HFFc6 (cell line): Measurements from ENCODE around the gene STAT5A. TPM values are rescaled to one million over a fixed set of nuclear protein-coding genes. Genes with fewer than 3 reads are reported as not detected.

Source experiments
- DNase-seq: peaks from one replicate; pipeline ENCODE4 v3.0.0-alpha.2; 2018
- H3K27ac Mint-ChIP-seq: 2 replicates; pipeline ENCODE4 v1.8.0; 2020; ENCODE audit warnings: mild to moderate bottlenecking, mixed read lengths
- H3K27me3 Mint-ChIP-seq: 2 replicates; pipeline ENCODE4 v1.8.0; 2021; ENCODE audit warnings: mild to moderate bottlenecking, moderate library complexity, mixed read lengths; ENCODE audit not compliant: insufficient read depth
- H3K36me3 Mint-ChIP-seq: 2 replicates; pipeline ENCODE4 v1.8.0; 2021; ENCODE audit warnings: low read depth, mixed read lengths
- H3K4me1 Mint-ChIP-seq: 2 replicates; pipeline ENCODE4 v1.8.0; 2020; ENCODE audit warnings: low read depth, mixed read lengths
- H3K4me3 Mint-ChIP-seq: 2 replicates; pipeline ENCODE4 v1.8.0; 2020; ENCODE audit warnings: mild to moderate bottlenecking, moderate library complexity, mixed read lengths
- H3K9me3 Mint-ChIP-seq: 2 replicates; pipeline ENCODE4 v1.8.0; 2020; ENCODE audit warnings: mild to moderate bottlenecking, mixed read lengths
- total RNA-seq, 6 experiments: library from RNA; stranded (reverse); fragmentation: NEBNext Ultra II Directional; extraction: Animal tissue kit (Norgen Biotek cat#: 25700); gene quantifications; 2 replicates in 1 of 6; 3 replicates in 5 of 6; pipeline ENCODE4 v1.2.3, GENCODE V29; 2021
- TF ChIP-seq, protein P1 (sequence below): fragments of 200-600 bp; sonication (generic); IDR thresholded peaks from 2 replicates; pipeline ENCODE4 v1.5.0; 2021; ENCODE audit warnings: antibody characterized with exemption, mild to moderate bottlenecking

Gene STAT5A
- total RNA-seq, 6 experiments from 2014 or later = 0.27 to 1.0 (median 0.53) TPM

DNA sequence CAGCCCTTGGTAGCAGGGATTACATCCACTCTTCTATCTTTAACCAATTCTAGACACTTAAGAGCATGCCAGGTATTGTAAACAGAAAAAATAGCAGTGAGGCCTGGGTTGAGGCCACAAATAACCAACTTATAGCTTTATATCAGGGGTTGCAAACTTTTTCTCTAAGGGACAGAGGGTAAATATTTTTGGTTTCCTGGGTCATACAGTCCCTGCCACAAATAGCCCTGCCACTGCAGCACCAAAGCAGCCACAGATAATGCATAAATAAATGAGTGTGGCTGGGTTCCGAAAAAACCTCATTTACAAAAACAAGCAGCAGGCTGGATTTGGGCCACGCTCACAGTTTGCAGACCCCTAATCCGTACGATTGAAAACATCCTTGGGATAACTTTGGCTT lies 53.3 kb downstream of the STAT5A start:
- no peak for DNase-seq
- Mint-ChIP-seq H3K4me3 (no peak overlapping the region), H3K4me1 (peaks cover 41% of the 10 kb centered on the region), H3K36me3 (peaks cover 41% of the 10 kb centered on the region), H3K27ac (peak overlapping the region; percentile 15; the same call in 1 of the 2 replicates), H3K9me3 (no peaks in the 10 kb centered on the region), H3K27me3 (peaks cover 3% of the 10 kb centered on the region; the same call in 1 of the 2 replicates)
- TF ChIP-seq, protein P1, sequence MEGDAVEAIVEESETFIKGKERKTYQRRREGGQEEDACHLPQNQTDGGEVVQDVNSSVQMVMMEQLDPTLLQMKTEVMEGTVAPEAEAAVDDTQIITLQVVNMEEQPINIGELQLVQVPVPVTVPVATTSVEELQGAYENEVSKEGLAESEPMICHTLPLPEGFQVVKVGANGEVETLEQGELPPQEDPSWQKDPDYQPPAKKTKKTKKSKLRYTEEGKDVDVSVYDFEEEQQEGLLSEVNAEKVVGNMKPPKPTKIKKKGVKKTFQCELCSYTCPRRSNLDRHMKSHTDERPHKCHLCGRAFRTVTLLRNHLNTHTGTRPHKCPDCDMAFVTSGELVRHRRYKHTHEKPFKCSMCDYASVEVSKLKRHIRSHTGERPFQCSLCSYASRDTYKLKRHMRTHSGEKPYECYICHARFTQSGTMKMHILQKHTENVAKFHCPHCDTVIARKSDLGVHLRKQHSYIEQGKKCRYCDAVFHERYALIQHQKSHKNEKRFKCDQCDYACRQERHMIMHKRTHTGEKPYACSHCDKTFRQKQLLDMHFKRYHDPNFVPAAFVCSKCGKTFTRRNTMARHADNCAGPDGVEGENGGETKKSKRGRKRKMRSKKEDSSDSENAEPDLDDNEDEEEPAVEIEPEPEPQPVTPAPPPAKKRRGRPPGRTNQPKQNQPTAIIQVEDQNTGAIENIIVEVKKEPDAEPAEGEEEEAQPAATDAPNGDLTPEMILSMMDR = no peak

DNA sequence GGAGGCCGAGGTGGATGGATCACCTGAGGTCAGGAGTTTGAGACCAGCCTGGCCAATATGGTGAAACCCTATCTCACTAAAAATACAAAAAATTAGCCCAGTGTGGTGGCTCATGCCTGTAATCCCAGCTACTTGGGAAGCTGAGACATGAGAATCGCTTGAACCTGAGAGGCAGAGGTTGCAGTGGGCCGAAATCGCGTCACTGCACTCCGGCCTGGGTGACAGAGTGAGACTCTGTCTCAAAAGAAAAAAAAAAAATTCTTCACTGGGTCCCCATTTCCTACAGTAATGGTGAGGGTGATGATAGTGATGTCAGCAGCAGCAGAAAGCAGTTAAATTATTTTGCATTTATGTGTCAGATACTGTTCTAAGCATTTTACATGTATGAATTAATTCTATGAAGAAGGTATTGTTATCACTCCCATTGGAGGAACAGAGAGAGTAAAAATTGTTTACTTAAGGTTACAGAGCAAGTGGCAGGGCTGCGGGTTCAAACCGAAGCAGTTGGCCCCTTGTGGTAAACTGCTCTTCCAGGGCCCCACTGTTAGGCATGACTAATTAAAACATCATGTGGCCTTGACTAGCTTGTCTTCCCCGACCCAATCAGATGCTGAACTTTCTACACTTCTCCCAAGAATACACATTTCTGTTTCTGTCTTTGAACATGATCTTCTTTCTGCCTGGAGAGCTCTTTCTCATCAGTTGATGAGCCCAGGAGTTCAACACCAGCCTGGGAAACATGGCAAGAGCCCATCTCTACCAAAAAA lies 54.1 kb downstream of the STAT5A start:
- H3K27me3 Mint-ChIP-seq = peaks cover 4% of the 10 kb centered on the region
- peaks cover 38% of the 10 kb centered on the region for H3K36me3 Mint-ChIP-seq
- peak; percentile 44 for DNase-seq
- peak overlapping the region; percentile 39 for H3K27ac Mint-ChIP-seq
- H3K9me3 Mint-ChIP-seq = no peaks in the 10 kb centered on the region
- H3K4me1 Mint-ChIP-seq = peaks cover 49% of the 10 kb centered on the region
- TF ChIP-seq, protein P1 = no peak
- peak overlapping the region; percentile 29; the same call in 1 of the 2 replicates for H3K4me3 Mint-ChIP-seq

DNA sequence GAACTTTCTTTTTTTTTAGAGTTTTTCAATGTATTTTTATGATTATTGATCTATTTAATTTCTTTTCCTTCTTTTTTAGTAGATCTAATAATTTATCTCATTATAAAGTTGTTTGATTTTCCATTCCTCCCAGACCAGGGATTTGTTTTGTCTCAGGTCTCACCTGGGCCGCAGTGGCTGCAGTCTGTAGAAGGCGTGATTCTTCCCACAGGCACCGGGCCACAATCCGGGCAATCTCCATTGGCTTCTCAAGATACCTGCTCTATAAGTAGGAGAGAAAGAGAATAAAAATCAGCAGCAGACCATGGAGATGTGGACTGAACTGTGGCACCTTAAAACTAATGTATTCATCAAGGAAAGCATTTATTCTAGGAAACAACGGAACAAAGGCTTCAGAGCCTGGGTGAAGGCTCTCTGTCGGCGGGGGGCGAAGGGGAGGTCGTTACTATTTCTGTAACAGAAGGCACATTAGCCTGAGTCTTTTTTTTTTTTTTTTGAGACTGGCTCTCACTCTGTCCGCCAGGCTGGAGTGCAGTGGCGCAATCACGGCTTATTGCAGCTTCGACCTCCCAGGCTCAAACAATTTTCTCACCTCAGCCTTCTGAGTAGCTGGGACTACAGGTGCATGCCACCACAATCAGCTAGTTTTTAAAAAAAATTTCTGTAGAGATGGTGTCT lies 57.2 kb downstream of the STAT5A start:
- H3K9me3 Mint-ChIP-seq = no peaks in the 10 kb centered on the region
- H3K4me3 Mint-ChIP-seq = no peak overlapping the region
- no peak overlapping the region for H3K27ac Mint-ChIP-seq
- H3K36me3 Mint-ChIP-seq = peaks cover 33% of the 10 kb centered on the region
- peaks cover 67% of the 10 kb centered on the region for H3K4me1 Mint-ChIP-seq
- TF ChIP-seq, protein P1 = no peak
- DNase-seq = no peak
- H3K27me3 Mint-ChIP-seq = peaks cover 2% of the 10 kb centered on the region

DNA sequence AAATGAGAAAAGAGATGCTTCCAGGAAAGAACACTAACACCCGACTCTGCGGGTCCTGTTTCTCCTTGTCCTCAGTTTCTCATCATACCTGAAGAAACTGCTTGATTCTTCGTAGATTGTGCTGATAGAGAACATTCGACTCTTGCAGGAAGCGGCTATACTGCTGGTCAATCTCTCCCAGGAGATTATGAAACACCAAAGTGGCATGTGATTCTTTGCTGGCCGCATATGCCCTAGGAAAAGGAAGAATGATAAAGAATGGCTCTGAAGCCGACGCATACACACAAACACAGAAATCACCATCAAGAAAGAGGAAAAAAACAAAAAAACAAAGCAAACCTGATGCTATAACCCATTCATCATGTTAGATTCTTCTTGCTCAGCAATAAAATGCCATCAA lies 58.2 kb downstream of the STAT5A start:
- H3K27me3 Mint-ChIP-seq = peaks cover 2% of the 10 kb centered on the region
- no peak overlapping the region for H3K4me3 Mint-ChIP-seq
- H3K4me1 Mint-ChIP-seq = peaks cover 57% of the 10 kb centered on the region
- no peaks in the 10 kb centered on the region for H3K9me3 Mint-ChIP-seq
- H3K36me3 Mint-ChIP-seq = peaks cover 23% of the 10 kb centered on the region
- DNase-seq = no peak
- no peak overlapping the region for H3K27ac Mint-ChIP-seq
- TF ChIP-seq, protein P1 = no peak

DNA sequence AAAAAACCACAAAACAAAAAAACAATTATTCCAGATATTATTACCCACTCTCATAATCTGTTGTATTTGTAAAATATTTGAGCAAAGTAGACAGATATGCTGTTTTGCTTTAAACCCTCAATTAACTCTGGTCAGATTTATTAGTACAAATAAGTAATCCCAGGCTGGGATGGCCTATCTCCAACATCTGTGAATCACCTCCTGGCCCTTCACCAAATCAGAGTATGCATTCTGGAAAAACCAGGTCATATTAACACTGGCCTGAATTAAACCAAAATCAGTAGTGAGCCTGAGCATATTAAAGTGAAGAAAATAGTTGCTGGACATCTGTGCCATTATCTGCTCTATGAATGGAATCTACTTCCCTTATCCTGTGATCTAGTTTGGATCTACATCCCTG lies 58.9 kb downstream of the STAT5A start:
- H3K36me3 Mint-ChIP-seq = peaks cover 21% of the 10 kb centered on the region
- H3K4me3 Mint-ChIP-seq = peak overlapping the region; percentile 18; the same call in 1 of the 2 replicates
- peak overlapping the region; percentile 86 for H3K27ac Mint-ChIP-seq
- TF ChIP-seq, protein P1 = no peak
- H3K4me1 Mint-ChIP-seq = peaks cover 50% of the 10 kb centered on the region
- peak; percentile 87 for DNase-seq
- no peaks in the 10 kb centered on the region for H3K9me3 Mint-ChIP-seq
- peaks cover 2% of the 10 kb centered on the region for H3K27me3 Mint-ChIP-seq
